Vagina (tissue), 2 donors: ENCODE data around the gene INO80D.

Experiments used
- POLR2A ChIP-seq, 2 donors: fragments of 450-650 bp; IDR thresholded peaks; one replicate each; pipeline ENCODE4 v1.6.1; 2017; ENCODE audit warnings: antibody characterized with exemption in 2 of 2, mild to moderate bottlenecking in 2 of 2, moderate library complexity in 2 of 2
- POLR2AphosphoS5 ChIP-seq, 2 donors: sonication (generic); formaldehyde crosslinking; IDR thresholded peaks; one replicate each; pipeline ENCODE4 v1.9.0; 2017; ENCODE audit warnings: antibody characterized with exemption in 2 of 2, mild to moderate bottlenecking in 2 of 2, low read depth in 1 of 2; ENCODE audit not compliant: insufficient read depth in 1 of 2
- TF ChIP-seq, protein P1 (sequence below), 3 experiments: fragments of 450-650 bp in 2 of 3; fragments of 200-600 bp in 1 of 3; sonication (generic) in 1 of 3; IDR thresholded peaks; one replicate each; pipeline ENCODE4 v1.5.1; 2017 to 2019; ENCODE audit warnings: antibody characterized with exemption in 3 of 3, mild to moderate bottlenecking in 2 of 3, moderate library complexity in 2 of 3

- TF ChIP-seq, protein P1, sequence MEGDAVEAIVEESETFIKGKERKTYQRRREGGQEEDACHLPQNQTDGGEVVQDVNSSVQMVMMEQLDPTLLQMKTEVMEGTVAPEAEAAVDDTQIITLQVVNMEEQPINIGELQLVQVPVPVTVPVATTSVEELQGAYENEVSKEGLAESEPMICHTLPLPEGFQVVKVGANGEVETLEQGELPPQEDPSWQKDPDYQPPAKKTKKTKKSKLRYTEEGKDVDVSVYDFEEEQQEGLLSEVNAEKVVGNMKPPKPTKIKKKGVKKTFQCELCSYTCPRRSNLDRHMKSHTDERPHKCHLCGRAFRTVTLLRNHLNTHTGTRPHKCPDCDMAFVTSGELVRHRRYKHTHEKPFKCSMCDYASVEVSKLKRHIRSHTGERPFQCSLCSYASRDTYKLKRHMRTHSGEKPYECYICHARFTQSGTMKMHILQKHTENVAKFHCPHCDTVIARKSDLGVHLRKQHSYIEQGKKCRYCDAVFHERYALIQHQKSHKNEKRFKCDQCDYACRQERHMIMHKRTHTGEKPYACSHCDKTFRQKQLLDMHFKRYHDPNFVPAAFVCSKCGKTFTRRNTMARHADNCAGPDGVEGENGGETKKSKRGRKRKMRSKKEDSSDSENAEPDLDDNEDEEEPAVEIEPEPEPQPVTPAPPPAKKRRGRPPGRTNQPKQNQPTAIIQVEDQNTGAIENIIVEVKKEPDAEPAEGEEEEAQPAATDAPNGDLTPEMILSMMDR (IDR thresholded peaks at IDR 0.05) = no peak
- TF ChIP-seq POLR2AphosphoS5 (IDR thresholded peaks at IDR 0.05; ENCODE audit: insufficient read depth in 1 of 2, low read depth in 1 of 2) (no peak), POLR2A (IDR thresholded peaks at IDR 0.05) (no peak)
These were observed 139.7 kb downstream of the INO80D start for GRCh38 chr2:205946226-205946625.
